ENCODE measurements around the gene PBX1.
"Not testable (repeated sequence)": the region's sequence is repeated elsewhere in the genome, so short reads cannot be mapped to it uniquely, and the experiment has no call there.

Gene PBX1

DNA sequence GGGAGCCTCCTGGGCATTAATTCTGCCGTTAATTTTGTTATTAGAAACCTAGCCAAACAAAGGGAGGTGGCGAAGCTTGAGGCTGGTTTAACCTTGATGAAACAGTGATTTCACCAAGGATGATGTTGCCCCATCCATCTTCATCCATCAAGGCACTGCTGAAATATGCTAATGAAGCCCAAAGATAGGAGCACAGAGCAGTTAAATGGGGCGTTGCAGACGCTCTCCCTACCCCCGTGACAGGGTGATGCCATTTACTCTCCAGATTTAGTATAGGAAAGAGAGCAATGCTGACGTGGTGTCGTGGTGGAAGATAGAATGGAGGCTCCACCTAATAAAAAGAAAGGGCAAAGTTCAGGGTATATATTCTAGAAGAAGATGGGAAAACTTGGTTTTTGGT, 84.0 kb downstream of the PBX1 start:
- DNase-seq (ENCODE audit: low read depth in 2 of 2): no peak

DNA sequence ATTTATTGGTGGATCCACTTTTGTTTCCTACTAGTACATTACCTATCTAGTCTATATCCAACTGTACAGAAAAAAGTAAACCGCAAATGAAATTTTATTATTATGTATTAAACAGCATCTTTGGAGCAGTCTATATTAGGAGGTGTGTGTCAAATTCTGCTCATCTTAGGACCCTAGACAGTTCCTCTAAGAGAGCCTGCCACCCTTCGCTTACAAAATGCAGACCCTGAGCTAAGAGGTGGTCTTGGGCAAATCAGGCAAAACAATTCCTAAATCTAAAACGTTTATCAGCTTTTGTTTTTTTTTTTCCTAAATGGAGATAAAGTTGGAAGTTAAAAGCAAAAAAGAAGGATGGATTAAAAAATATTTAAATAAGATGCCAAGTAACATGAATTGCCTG, 85.3 kb downstream of the PBX1 start:
- no peak for DNase-seq (ENCODE audit: low read depth in 2 of 2)

DNA sequence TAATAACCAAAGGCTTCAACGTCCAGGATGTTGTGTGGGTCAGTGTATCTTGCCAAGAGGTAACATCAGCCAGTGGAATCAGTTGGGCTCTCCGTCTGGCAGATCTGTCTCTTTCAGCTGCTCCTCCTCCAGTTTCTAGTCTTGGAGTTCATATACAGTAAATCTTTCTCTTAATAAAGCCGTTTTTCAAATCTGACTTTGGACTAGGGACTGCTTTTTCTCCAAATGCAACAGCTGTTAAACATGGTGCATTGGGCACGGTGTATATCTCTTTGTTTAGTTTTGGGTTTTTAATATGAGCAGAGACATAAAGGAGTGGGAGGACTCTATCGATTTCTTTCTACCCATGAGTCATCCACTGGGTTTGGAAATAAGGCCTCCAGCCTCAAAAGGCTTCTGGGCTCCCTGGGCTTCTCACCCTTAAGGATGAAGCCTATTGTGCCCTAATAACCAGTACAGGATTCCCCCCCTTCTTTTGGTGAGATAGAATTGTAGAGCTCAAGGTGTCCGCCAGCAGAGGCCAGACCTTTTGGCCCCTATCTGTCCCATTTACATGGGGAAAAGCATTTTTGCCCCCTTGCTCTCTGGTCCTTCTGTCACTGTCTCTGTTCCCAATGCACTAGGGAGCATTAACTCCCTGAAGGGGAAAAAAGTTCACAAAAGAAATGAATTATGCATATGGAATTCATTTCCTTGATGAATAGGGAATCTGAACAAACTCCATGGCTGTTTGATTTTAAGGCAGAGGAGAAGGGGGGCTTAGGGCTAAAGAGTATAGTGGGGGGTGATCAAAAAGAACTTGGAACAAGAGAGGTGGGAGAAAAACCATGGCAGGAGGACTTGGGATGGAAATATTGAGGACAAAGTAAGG, 86.0 kb downstream of the PBX1 start:
- no peak for DNase-seq (ENCODE audit: low read depth in 2 of 2)

DNA sequence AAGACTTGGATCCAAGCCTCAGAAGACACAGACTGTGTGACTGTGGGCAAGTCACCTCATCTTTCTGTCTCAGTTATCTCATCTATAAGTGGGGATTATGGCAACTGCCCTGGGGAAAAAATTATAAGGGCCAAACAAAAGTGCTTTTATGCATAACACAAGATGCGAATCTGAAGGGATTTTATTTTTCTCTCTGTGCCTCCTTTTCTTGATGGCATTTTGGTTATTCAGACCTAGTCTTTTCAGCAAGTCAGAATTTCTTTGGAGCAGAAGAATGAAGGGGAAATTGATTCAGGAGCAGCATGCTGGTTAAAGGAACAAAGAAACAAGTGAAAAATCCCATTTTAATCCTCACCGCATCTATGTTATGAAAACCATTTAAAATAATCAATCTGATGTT, 86.9 kb downstream of the PBX1 start:
- DNase-seq (ENCODE audit: low read depth in 2 of 2): no peak

DNA sequence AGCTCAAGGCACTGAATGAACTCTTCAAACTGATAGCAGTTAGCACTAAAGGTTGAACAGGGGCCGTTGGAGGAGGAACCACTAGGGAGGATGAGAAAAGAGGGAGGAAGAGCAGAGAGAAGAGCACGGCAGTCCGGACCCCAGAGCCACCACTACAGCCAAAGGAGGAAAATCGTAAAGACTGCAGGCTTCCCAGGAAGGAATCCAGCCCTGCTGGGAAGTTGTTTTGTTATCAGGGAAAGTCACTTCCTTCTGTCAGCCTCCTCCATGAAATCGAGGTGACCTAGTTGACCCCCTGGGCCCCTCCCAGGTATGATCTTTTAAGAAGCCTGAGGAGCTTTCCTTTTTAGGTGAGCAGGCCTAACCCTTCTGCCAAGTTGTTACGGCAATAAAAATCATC, 88.2 kb downstream of the PBX1 start:
- DNase-seq (ENCODE audit: low read depth in 2 of 2): no peak

DNA sequence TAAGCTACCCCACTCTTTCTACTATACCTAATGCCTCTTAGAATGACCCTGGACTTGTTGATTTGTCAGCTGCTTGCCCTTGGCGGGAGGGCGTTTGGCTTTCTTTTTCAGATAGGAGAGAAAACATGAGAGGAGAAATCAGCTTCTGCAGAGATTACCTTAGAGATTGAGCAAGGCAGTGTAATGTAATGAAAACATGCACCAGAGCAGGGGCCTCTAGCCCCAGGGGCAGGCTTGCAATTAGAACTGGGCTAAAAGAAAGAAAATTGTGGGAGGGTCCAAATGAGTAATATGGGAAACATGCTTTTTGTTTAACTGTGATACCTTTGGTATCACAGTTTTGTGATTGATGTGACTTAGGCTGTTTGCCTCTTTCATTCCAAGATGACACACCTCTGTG, 89.7 kb downstream of the PBX1 start:
- DNase-seq (ENCODE audit: low read depth in 2 of 2): no peak

DNA sequence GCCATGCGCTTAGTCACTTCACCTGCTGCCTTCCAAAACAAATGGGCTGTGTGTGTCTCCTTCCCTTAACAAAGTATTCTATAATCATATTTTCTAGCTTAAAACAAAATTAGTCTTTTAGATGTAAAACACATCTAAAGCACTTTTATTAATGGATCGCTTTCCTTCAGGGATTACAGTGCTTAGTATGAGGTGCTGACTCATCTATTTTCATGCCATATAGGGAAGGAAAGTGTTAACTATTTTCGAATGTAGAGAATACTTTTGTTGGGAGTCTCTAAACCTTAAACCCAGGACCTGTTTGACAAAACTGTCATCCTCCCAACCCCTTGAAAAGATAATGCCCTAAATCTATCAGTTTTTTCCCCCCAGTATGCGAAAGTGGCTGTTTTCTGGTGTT, 90.2 kb downstream of the PBX1 start:
- no peak for DNase-seq (ENCODE audit: low read depth in 2 of 2)

DNA sequence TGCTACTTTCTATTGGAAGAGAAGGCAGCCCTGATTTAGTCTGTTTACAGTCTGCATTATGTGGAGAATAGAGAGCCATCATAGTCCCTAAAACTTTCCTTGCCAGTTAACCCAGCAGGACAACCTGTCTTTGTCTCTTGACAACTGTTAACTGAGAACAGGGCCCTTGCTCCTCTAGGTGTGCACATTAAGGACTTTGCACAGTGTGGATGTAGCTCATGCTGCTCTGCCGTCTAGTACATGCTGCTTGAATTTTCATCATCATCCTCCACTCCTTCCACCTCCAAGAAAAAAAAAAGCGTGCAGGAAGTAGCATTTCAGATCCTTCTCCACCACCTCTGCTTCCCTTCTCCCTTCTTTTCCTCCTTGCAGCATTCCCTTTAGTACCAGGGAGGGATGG, 91.5 kb downstream of the PBX1 start:
- no peak for DNase-seq (ENCODE audit: low read depth in 2 of 2)

DNA sequence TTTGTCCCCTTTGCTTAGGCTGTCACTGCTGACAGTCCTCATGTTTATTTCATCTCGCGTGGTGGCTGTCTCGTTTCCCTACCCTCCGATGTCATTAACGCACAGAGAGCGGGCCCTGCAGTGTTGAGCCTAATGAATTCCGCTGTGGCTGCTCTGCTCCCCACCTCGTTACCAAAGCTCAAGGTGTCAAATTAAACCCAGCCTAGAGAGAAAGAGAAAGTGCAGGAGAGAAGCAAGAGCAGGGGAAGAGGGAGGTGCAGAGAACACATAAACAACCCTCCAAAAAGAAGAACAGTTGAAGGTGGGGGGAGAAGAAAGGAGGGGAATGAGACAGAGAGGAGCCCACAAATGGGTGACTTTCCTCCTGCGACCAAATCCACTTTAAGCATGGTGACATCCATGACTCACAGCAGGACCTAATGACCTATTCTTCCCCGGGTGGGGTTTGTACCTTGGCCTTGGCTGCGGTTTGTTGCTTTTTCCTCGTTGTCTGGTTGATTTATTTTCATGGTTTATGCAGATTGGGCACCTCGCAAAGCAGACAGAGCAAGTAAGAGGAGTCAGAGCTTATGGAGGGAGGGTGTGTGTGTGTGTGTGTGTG, 92.5 kb downstream of the PBX1 start:
- no peak for DNase-seq (ENCODE audit: low read depth in 2 of 2)

DNA sequence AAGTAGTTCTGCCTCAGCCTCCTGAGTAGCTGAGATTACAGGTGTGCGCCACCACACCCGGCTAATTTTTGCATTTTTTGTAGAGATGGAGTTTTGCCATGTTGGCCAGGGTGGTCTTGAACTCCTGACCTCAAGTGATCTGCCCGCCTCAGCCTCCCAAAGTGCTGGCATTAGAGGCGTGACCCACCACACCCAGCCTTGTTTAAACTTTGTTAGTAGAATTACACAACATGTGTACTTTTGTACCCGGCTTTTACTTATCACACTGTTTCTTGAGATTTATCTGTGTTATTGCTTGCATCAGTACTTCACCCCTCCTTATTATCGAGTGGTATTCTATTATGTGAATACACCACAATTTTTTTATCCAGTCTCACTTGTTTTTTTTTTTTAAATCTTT, 94.0 kb downstream of the PBX1 start:
- DNase-seq (ENCODE audit: low read depth in 2 of 2): not testable (repeated sequence)

DNA sequence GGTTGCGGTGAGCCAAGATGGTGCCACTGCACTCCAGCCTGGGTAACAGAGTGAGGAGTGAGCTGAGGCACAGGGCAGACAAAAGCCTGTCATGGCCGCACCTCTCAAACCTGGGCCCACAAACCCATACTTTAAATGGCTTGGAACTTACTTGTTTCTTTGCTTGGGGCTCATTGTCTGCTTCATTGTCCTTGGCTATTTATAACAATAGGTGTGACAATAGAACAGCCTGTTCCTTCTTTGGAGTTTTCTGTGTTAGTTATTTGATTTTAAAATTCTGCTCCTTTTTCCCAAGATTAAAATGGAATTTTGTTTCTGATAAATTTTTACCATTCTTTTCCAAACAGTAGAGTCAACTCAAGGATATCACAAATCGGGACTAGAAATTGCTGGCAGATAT, 94.7 kb downstream of the PBX1 start:
- DNase-seq (ENCODE audit: low read depth in 2 of 2): no peak

DNA sequence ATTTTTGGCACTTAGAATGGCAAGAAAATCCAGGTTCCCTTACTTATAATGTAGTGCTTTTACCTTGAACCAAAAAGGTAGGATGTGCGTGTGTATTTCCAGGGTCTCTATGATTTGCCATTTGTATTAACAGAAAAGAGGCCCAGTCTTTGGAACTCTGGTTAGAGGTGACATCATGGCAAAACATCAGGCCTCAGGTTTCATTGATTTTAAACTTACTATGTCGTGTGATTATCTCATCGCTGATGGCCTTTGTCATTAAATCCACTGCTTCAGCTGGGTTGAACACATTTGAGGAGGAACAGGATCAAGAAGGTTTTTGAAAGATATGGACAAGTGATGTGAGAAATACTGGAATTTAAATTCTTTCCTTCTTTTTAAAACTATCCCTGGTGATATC, 95.2 kb downstream of the PBX1 start:
- no peak for DNase-seq (ENCODE audit: low read depth in 2 of 2)

DNA sequence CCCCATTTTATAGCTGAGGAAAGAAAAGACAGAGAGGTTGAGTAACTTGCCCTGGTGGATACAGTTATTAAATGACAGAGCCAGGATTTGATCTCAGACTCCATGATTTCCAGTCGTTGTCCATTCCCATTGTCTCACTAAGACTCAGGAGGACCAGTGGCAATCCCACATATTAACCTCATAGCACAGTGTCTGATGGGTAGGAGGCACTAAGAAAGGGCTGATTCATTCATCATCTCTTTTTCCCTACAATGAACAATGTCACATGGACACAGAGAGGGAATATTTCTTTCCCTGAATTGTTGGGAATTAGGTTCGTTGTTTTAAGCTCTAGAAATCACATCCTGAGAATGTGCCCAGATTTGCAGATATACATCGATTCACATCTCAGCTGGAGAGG, 99.9 kb downstream of the PBX1 start:
- DNase-seq (ENCODE audit: low read depth in 2 of 2): no peak

DNA sequence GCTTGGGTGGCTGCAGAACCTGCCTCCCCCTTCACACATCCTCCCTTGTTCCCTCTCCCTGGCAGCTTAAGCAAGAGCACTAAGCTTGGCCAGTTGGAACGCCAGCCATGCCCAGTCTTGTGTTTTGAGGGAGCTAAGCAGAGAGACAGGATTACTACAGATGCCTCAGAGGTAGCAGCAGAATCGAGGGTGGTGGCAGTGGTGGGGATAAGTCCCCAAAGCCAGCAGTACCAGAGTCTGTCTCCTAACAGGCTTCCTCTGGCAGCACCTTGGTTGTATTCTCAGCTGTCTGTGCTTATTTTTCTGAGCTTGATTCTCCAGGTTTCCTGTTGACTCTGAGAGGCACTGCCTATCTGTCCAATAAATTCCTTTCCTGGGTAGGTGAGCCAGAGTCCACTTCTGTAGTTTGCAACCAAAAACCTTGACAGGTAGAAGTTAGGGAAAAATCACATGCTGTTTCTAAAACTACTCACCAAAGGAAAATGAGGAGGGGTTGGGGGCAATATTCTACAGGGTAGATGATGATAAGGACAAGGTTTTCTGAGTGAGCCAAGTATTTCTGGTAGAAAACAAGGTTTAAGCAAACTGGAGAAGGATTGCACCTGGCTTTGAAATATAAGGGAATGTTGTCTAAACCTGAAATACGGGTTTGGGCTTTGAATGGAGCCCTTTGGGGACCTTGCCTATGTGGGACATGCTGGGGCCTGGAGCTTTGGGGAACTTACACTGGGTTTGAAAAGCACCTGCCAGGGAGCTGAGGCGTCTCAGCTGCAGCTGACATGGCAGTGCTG, 100.8 kb downstream of the PBX1 start:
- no peak for DNase-seq (ENCODE audit: low read depth in 2 of 2)

DNA sequence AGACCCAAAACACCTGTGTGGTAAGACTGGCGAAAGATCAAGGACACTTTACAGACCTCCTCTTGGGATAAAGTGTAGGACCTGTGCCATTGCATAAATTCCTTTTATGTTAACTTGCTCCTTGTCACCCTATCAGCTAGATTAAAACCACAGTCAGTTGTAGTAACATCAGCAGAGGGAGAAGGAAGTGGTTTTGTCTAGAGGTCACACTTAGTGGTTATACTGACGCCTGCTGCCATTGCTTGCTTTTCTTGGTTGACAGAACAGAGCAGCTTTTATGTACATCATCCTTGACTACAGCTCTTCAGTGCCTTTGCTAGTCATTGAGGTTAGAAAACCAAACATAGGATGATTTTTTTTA, 101.4 kb downstream of the PBX1 start:
- DNase-seq (ENCODE audit: low read depth in 2 of 2): no peak

DNA sequence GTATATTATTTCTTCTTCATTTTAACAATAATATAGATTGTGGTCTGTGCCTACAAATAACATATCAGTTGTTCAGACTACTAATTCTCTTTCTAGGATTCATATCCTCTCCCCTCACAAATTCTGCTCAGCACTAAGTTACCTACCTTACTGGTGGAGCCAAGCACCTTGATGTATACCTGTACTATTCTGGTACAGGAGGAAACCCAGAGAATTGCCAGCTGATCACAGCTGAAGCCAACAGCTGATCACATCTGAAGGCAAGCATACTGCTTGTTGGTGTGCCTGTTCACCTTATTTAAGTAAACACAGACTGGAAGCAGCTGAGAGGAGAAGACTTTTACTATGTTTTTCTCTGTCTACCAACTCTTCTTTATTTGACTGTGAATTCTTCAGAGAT, 101.8 kb downstream of the PBX1 start:
- DNase-seq (ENCODE audit: low read depth in 2 of 2): no peak

DNA sequence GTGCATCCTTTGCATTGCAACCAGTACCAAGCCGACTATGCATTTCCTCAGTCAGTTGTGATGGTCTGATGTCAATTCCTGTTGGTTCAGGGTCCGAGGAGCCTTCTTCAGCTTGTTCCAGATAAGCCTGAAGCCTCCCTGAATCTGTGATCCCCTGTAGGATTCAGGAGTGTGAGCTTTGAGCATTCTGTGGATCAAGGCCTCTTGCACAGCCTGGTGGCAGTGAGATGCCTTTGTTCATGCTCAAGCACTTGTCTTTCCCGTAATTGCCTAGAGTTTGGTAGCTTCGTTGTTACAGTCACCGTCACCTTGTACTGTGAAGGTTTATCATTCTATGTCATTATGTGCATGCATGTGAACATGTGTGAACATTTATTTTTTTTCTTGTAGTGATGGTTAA, 103.5 kb downstream of the PBX1 start:
- DNase-seq (ENCODE audit: low read depth in 2 of 2): no peak

DNA sequence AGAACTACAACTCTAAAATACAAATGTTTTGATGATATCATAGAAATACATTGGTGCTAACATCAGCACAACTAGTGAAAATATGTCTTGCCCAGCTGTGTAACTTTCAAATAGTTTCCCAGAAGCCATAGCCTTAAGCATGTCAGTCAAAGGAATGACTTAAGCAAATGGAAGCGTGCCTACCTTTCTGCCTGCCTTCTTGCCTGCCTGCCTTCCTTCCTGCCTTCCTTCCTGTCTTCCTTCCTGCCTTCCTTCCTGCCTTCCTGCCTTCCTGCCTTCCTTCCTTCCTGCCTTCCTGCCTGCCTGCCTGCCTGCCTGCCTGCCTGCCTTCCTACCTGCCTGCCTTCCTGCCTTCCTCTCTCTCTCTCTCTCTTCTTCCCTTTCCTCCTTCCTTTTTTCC, 104.0 kb downstream of the PBX1 start:
- no peak for DNase-seq (ENCODE audit: low read depth in 2 of 2)

DNA sequence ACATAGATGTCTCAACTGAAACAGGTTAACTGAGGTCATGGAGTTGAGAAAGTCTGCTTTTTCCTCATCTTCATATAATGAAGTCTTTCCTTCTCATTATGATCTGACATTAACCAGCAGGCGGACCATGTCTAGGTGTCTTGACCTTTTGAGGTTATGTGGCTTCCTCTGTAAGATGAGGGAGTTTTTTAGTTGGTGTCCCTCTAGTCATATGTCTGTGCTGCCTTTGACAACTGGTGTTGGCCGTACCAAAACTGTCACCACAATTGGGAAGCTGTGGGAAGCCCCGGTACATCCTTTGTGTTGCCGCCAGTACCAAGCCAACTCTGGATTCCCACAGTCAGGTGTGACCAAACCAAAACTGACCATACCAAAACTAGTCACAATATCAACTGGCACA, 105.1 kb downstream of the PBX1 start:
- no peak for DNase-seq (ENCODE audit: low read depth in 2 of 2)

DNA sequence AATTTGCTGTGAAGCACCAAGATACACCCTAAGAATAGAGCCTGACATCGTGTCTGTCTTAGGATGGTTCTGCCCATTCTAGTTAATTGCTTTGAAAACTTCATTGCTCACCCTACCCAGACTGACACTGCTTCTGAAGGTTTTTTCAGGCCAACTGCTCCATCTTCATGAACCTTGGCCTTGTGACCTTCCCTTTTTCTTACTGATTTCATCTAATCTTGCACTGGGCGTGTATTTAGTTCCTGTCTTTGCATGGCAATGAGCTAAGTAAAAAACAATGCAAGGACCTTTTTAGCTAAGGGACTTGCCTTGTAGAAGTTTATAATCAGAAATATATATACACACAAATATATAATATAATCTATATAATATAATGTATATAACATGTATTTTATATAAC, 108.0 kb downstream of the PBX1 start:
- DNase-seq (ENCODE audit: low read depth in 2 of 2): no peak

DNA sequence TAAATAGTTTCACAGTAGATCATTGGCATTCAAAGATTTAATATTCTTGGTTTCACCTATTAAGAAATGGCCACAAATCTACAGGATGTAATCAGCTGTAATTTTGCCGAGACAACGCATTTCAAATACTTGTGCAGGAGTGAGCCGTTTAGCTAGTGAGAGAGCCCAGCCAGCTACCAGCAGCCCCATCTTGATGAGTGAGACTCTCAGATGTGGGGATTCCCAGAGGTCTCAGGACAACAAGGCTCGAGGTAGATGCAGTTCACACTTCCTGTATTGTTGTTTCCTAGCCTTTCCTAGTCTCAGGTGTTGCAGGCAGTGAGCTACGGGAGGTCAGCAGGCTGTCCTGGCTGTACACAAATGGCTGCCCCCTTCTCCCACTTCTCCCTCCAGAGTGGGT, 108.6 kb downstream of the PBX1 start:
- no peak for DNase-seq (ENCODE audit: low read depth in 2 of 2)

DNA sequence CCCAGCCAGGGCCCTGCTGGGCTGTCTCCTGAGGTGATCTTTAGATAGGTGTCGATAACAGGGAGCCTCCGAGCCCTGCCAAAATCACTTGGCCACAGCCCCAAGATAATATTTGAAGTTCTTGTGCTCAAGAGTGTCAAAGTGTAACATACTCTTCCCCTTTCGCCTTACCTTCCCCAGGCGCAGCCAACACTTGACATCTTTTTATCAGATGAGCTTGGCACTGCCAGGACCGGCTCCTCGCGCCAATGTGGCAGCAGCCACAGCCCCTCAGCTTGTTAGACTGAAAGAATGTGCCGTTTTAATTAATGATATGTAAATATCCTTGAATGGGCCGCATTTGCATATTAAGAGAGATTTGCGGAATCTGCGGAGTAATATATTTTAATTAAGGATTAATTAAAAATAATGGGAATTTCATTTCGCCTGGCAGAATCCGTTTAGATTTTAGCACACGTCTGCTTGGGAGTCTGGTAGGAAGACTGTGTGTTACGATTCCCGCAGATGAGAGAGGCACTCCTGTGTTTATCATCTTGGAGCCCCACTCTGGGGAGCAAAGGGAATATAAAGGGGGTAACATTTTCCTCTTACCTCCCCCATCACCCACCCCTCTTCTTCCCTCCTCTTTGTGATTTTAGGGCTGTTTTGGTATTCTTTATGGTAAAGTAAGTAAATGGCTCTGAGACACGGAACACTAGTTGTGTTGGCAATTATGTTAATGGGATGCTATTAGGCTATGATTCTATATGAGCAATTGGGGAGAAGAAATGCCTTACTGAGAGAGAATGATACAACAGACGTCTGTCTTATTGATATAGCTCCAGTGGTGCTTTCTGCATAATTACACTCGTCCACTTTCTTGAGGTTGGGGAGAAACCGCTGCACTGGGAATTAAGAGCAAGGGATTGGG, 109.8 kb downstream of the PBX1 start:
- DNase-seq (ENCODE audit: low read depth in 2 of 2): no peak
